ENCODE measurements around the gene DOCK2.
"Not testable (repeated sequence)": the region's sequence is repeated elsewhere in the genome, so short reads cannot be mapped to it uniquely, and the experiment has no call there.

The DOCK2 gene

GRCh38 chr5:169723103-169723831, 86.2 kb downstream of the DOCK2 start:
- DNase-seq: no peak

DNA sequence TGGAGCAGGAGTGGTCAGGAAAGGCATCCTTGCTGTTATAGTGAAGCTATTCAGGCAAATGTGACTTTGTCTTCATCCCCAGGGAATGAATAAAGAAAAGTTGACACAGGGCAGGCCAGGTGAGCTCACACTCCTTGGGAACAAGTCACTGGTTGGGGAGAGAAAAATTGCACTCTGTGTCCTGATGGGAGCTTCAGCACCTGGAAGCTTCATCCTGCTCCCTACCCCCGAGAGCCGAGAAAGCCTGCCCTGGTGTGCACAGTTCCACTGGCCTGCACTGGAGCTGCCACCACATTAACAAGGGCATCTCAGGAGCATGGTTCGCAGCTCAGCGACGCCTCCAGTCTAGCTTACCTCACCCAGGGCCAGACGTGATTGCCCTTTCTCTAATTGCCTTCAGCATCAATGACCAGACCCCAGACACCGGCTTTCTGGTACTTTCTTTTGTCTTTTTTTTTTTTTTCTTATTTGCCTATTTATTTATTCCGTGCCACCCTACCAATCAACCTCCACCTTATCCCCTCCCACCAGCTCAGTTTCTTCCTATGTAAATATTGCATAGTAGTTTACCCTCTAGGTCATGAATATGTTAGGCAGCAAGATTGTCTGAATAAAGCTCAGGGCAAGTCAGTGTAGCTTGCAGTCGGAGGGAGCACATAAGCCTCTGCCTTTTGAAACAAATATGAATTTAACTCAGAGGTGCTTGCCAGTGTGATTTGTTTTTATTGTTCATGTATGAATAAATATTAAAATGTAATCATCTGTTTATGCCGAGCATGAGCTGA, 87.4 kb downstream of the DOCK2 start:
- no peak for DNase-seq

DNA sequence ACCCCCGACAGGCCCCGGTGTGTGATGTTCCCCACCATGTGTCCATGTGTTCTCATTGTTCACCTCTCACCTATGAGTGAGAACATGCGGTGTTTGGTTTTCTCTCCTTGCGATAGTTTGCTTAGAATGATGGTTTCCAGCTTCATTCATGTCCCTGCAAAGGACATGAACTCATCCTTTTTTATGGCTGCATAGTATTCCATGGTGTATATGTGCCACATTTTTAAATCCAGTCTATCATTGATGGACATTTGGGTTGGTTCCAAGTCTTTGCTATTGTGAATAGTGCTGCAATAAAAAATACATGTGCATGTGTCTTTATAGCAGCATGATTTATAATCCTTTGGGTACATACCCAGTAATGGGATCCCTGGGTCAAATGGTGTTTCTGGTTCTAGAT, 88.6 kb downstream of the DOCK2 start:
- DNase-seq: not testable (repeated sequence)

DNA sequence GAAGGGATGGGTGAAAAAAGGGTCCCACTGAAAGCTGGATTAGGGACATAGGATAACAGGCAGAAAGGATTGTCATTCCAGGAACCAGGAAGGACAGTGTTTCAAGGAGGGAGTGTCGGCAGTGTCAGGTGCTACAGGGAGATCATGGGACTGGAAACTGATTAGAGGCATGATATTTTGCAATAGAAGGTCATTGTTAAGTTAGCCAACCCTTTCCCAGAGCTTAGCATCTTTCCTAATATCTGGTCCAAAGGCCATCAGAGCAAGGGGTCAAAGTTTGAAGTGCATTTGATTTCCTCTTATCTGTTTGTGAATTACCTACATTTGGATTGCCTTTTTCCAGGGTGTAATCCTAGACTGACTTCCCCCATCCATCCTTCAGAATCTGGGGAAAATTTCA, 91.3 kb downstream of the DOCK2 start:
- DNase-seq: no peak

GRCh38 chr5:169731221-169731620, 94.1 kb downstream of the DOCK2 start:
- no peak for DNase-seq

GRCh38 chr5:169732841-169733240, 95.8 kb downstream of the DOCK2 start:
- DNase-seq: no peak

- no peak for DNase-seq
Measured at GRCh38 chr5:169735913-169736312, 98.8 kb downstream of the DOCK2 start.

DNA sequence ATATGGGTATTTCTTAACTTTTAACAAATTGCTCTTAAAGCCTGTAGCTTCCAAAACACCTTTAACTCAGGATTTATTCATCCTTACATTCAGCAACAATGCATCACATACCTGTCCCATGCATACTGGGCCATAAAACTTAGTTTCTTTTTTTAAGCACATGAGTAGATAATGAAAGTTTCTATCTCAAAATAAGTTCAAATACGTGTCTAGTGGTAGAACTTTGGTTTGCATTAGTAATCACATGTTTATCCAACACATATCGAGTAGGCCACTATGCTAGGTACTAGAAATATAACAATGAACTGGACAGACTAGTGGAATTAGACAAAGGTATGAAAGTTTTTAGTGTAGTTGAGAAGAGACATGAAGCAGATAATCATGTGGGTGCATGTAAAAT, 99.6 kb downstream of the DOCK2 start:
- DNase-seq: no peak

- no peak for DNase-seq
Measured at GRCh38 chr5:169740435-169740834, 103.4 kb downstream of the DOCK2 start.

- DNase-seq: peak; percentile 94
Measured at GRCh38 chr5:169742771-169743296, 105.8 kb downstream of the DOCK2 start.

DNA sequence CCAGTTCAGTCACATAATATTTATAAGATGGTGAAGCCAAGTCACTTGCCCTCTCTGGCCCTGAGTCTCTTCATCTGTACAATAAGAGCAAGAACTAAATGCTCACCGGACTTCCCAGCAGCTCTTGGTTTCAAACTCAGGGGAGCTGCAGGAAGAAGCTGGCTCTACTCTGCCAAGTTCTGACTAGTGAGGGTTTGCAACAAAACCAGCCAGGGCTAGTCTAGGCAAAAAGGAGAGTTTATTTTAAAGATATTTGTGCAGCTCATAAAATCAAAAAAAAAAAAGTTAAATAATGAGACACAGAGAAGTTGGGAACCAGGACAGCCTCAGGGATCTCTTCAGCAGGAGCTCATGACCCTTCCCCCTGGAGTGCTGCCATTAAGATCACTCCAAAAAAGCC, 107.3 kb downstream of the DOCK2 start:
- no peak for DNase-seq

GRCh38 chr5:169745441-169746146, 108.5 kb downstream of the DOCK2 start:
- DNase-seq: peak; percentile 80

- DNase-seq: no peak
Measured at GRCh38 chr5:169746147-169746694, 109.1 kb downstream of the DOCK2 start.

DNA sequence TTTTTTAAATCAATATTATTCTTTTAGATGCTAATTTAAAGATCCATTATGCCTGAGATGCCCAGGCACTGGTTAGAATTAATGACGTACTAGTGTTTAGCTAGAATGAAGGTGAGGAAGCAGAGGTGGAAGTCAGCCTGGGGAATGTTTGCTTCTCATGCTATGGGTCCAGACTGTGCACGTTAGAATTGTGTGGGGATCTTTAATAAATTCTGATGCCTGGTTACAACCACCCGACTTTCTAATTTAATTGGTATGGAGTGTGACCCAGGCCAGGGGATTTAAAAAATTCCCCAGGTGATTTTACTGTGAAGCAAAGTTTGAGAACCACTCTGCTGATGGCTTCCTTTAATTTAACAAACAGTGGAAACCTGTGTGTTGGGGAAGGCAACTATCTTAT, 111.1 kb downstream of the DOCK2 start:
- DNase-seq: no peak

GRCh38 chr5:169749295-169749694, 112.2 kb downstream of the DOCK2 start:
- DNase-seq: no peak

GRCh38 chr5:169751490-169751889, 114.4 kb downstream of the DOCK2 start:
- DNase-seq: no peak

- not testable (repeated sequence) for DNase-seq
Measured at GRCh38 chr5:169752566-169752965, 115.5 kb downstream of the DOCK2 start.

DNA sequence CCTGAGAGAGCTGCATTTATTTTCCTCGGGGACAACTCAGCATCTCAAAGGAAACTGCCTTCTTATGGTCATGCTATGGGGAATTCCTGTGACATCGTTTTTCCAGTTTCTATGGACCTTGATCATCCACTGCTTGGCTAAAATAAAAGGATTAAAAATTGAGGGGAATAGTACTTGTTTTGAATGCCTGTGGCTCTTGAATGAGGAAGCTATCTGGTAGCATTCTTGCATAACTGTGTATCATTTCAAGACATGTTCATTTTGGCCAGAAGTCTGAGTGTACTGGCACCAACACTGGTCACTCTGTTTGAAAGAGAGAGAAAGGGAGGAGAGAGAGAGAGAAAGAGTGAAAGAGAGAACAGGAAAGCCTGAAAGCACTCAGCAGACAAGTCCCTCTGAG, 116.7 kb downstream of the DOCK2 start:
- peak; percentile 55 for DNase-seq

GRCh38 chr5:169754737-169755136, 117.7 kb downstream of the DOCK2 start:
- no peak for DNase-seq

DNA sequence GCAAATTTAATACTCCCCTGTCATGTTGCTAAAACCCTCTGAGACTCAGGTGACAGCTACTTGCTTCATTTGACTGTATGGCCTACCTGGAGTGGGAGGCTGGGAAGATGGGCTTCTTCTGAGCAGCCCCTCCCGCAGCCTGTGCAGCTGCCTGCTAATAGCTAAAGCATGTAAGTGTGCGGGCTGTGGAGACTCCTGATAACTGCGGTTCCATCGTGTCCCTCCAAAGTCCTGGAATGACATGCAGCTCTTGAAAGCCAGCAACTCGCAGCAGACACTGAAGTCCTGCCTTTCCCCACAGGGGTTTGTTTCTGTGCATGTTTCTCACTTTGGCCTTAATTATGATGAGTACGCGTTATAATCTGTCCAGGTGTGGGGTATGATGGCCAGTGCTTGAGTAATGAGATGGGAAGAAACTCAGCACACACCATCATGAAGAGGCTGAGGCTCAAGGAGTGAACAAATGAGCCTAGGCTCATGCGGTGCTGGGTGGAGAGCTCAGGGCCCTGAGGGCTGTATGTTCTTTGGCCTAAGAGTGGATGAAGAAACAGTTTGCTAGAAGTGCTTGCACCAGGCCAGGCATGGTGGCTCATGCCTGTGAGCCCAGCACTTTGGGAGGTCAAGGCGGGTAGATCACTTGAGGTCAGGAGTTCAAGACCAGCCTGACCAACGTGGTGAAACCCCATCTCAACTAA, 119.1 kb downstream of the DOCK2 start:
- DNase-seq: no peak

DNA sequence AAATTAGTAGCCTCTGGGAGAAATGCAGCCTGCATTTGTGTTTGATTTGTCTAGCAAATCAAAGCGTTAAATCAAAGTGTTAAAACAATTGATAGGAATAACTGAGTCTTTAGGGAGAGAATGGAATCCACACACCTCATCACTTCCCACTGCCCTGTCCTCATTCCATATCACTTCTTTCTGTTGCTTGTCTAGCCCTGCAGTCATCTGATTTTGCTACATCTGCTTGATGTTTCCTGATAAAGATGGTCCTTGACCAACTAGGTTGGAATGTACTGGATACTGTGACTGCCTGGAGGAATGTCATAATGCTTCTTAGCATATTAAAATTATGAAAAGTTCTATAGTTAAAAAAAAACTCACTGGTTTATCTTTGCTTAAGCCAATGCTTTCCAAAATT, 119.9 kb downstream of the DOCK2 start:
- peak; percentile 66 for DNase-seq

DNA sequence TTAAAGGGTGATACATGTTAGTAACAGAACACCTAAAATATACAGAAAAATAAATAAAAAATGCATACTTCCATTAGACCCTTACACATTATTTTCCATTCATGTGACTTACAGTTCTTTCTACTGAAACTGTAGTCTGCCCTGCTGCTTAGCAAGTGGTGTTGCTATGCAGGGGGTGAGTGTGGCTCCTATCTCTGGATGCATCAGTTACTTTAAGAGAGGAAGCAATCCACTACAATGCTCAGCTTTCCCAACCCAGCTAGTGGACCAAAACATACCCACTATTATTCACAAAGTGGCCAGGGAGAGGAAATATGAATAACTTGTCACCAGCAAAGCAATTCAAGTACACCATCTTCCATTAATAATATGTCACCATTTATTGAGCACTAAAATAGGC, 121.8 kb downstream of the DOCK2 start:
- no peak for DNase-seq

DNA sequence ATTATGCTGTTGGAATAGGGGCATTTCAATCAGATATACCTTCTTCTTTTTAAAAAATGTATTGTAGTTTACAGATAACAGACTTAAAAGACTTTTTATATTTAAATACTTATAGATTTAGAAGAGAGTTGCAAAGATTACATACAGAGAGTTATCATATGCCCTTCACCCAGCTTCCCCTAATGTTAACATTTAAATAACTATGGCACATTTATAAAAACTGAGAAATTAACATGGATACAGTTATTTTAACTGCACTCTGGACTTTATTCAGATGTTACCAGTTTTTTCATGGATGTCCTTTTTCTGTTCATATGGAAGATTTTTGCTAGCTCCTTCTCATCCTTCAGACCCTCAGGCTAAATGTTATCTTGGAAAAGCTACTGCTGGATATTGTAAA, 123.2 kb downstream of the DOCK2 start:
- no peak for DNase-seq
